Uterus (tissue), 2 donors: ENCODE data around the gene TRDMT1.

Source experiments
- CTCF ChIP-seq, 4 experiments: fragments of 200-600 bp in 2 of 4; fragments of 450-650 bp in 2 of 4; sonication (generic) in 2 of 4; IDR thresholded peaks; one replicate each; pipeline ENCODE4 v1.5.1; 2016 to 2019; ENCODE audit warnings: antibody characterized with exemption in 4 of 4, mild to moderate bottlenecking in 2 of 4, moderate library complexity in 1 of 4
- POLR2A ChIP-seq, 2 donors: fragments of 450-650 bp; IDR thresholded peaks; one replicate each; pipeline ENCODE4 v1.6.1; 2016; ENCODE audit warnings: antibody characterized with exemption in 2 of 2, mild to moderate bottlenecking in 1 of 2, moderate library complexity in 1 of 2

GRCh38 chr10:17100586-17100985 lies 100.9 kb downstream of the TRDMT1 start:
- TF ChIP-seq POLR2A (IDR thresholded peaks at IDR 0.05) (no peak), CTCF (IDR thresholded peaks at IDR 0.05) (no peak)
